ENCODE measurements around the gene ELMOD3. TPM values are rescaled to one million over a fixed set of nuclear protein-coding genes. Genes with fewer than 3 reads are reported as not detected.

Gene ELMOD3
- total and polyA plus RNA-seq, 9 of the 15 experiments (the other 6 are each of a cell fraction or from before 2014, with no cell fraction given), result 2.7 to 18.7 (median 11.6) TPM

DNA sequence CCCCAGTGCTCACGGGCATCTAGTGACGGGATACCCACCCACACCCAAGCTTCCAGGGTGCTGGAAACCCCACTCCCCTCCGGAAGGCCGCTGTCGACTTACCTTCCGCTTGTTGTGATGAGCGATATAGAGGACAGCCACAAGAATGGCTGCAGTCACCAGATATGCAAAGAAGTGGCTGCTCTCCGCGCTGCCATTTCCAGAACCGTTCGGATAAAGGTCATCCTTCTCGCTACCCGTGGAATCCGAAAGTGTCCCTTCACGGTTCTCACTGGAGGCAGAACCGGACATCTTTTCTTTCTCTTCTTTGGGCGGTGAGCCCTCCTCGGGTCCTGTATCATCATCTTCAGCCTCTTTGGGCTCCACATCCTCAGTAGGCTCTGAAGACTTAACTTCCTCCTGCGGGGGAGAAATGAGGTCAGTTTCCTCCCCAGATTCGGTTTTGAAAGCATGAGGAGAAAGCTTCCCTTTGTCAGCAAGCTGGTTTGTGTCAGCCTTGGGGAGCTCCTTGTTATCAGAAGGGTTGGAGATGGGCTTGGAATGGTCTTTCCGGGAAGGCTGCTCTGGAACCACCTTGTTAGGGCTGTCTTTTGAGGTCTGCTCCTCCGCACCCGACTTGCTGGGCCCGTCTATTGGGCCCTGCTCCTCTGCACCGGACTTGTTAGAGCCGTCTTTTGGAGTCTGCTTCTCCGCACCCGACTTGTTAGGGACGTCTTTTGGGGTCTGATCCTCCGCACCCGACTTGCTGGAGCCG is 28.0 kb upstream of the ELMOD3 start (continued):
- TF ChIP-seq HCFC1 (IDR thresholded peaks at IDR 0.05; ENCODE audit: low read depth, low read length), result no peak
- TF ChIP-seq, protein P1, sequence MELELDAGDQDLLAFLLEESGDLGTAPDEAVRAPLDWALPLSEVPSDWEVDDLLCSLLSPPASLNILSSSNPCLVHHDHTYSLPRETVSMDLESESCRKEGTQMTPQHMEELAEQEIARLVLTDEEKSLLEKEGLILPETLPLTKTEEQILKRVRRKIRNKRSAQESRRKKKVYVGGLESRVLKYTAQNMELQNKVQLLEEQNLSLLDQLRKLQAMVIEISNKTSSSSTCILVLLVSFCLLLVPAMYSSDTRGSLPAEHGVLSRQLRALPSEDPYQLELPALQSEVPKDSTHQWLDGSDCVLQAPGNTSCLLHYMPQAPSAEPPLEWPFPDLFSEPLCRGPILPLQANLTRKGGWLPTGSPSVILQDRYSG (tag; conservative IDR thresholded peaks at IDR 0.05; ENCODE audit: low read depth), result no peak
- no peak for TF ChIP-seq MXI1 (IDR thresholded peaks at IDR 0.05; ENCODE audit: low read depth, low read length)
- no peak for TF ChIP-seq ZNF124 (CRISPR knock-in tag; IDR thresholded peaks at IDR 0.05)
- no peak for TF ChIP-seq ZC3H8 (IDR thresholded peaks at IDR 0.05)
- TF ChIP-seq RBM17 (IDR thresholded peaks at IDR 0.05; ENCODE audit: borderline replicate concordance, low read depth, low read length), result no peak
- peak; percentile 43; the same call in 1 of the 2 replicates for TF ChIP-seq LCOR (CRISPR knock-in tag; IDR thresholded peaks at IDR 0.05)
- no peak for TF ChIP-seq MECOM (CRISPR knock-in tag; IDR thresholded peaks at IDR 0.05)
- TF ChIP-seq ESRRB (CRISPR knock-in tag; IDR thresholded peaks at IDR 0.05; ENCODE audit: borderline replicate concordance), result no peak
- no peak for TF ChIP-seq SREBF1 (IDR thresholded peaks at IDR 0.05; ENCODE audit: borderline replicate concordance, low read depth, low read length)
- no peak for TF ChIP-seq SIN3A (IDR thresholded peaks at IDR 0.05; ENCODE audit: borderline replicate concordance in 2 of 2, control insufficient read depth in 1 of 2, low read depth in 2 of 2, low read length in 2 of 2)
- TF ChIP-seq PYGO2 (tag; IDR thresholded peaks at IDR 0.05), result no peak
- TF ChIP-seq CBFA2T2 (conservative IDR thresholded peaks at IDR 0.05), result no peak; the same call in 1 of the 2 replicates
- no peak for TF ChIP-seq TARDBP (IDR thresholded peaks at IDR 0.05)
- no peak for TF ChIP-seq TAF7 (tag; IDR thresholded peaks at IDR 0.05)
- TF ChIP-seq, protein P2, sequence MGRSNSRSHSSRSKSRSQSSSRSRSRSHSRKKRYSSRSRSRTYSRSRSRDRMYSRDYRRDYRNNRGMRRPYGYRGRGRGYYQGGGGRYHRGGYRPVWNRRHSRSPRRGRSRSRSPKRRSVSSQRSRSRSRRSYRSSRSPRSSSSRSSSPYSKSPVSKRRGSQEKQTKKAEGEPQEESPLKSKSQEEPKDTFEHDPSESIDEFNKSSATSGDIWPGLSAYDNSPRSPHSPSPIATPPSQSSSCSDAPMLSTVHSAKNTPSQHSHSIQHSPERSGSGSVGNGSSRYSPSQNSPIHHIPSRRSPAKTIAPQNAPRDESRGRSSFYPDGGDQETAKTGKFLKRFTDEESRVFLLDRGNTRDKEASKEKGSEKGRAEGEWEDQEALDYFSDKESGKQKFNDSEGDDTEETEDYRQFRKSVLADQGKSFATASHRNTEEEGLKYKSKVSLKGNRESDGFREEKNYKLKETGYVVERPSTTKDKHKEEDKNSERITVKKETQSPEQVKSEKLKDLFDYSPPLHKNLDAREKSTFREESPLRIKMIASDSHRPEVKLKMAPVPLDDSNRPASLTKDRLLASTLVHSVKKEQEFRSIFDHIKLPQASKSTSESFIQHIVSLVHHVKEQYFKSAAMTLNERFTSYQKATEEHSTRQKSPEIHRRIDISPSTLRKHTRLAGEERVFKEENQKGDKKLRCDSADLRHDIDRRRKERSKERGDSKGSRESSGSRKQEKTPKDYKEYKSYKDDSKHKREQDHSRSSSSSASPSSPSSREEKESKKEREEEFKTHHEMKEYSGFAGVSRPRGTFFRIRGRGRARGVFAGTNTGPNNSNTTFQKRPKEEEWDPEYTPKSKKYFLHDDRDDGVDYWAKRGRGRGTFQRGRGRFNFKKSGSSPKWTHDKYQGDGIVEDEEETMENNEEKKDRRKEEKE (IDR thresholded peaks at IDR 0.05; ENCODE audit: borderline replicate concordance in 1 of 2, control insufficient read depth in 1 of 2, low read depth in 2 of 2, low read length in 1 of 2), result no peak
- TF ChIP-seq HDAC8 (tag; IDR thresholded peaks at IDR 0.05), result no peak
- TF ChIP-seq ZNF444 (CRISPR knock-in tag; IDR thresholded peaks at IDR 0.05), result no peak
- TF ChIP-seq SMC3 (conservative IDR thresholded peaks at IDR 0.05; ENCODE audit: insufficient read depth, low read depth, low read length), result no peak
- TF ChIP-seq KLF1 (tag; IDR thresholded peaks at IDR 0.05), result no peak
- TF ChIP-seq NR2C1 (IDR thresholded peaks at IDR 0.05), result no peak
- no peak for TF ChIP-seq NR2C1 (tag; IDR thresholded peaks at IDR 0.05)
- TF ChIP-seq NONO (IDR thresholded peaks at IDR 0.05; ENCODE audit: low read depth in 2 of 2, low read length in 1 of 2), result no peak
- no peak for TF ChIP-seq ZNF79 (CRISPR knock-in tag; IDR thresholded peaks at IDR 0.05; ENCODE audit: low read depth)

Measured in K562 (cell line).